ENCODE measurements around the gene FBXO30. TPM values are rescaled to one million over a fixed set of nuclear protein-coding genes. Genes with fewer than 3 reads are reported as not detected.

The FBXO30 gene
- total RNA-seq, 1 donor from 2014 or later = 34.6 TPM

DNA sequence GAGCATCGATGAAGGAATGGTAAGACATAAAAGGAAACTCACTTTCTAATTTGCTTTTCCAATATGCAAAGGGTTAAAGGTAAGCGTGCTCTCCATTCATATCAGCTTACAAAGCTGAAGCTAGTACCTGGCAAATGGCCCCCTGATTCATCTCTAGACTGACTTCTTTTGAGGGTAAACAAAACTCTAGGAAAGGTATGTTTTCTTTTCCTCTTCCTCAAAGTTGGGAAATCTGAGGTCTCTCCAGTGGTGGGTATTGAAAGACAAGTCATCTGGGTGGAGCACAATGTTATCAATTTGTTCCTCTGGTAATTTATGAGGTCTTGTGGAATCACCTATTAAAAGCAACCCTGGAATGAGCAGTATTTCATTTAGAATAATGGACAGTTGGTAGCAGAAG is 7.9 kb upstream of the FBXO30 start:
- no peaks in the 10 kb centered on the region for H3F3A ChIP-seq (ENCODE audit: low read depth)
- no peak overlapping the region for H3K4me2 ChIP-seq
- peaks cover 3% of the 10 kb centered on the region for H3K27me3 Mint-ChIP-seq (ENCODE audit: insufficient read depth, low read depth)
- no peaks in the 10 kb centered on the region for H3K27me3 ChIP-seq
- no peaks in the 10 kb centered on the region for H4K20me1 ChIP-seq (ENCODE audit: low read depth)
- no peak overlapping the region for H2AFZ ChIP-seq (replicated peaks)
- H3K4me3 ChIP-seq = no peak overlapping the region
- peaks cover 11% of the 10 kb centered on the region for H3K36me3 Mint-ChIP-seq
- no peak for TF ChIP-seq EZH2phosphoT487 (IDR thresholded peaks at IDR 0.05)
- no peak for TF ChIP-seq EZH2 (IDR thresholded peaks at IDR 0.05)
- TF ChIP-seq CTCF (IDR thresholded peaks at IDR 0.05) = no peak
- H3K4me1 Mint-ChIP-seq = no peaks in the 10 kb centered on the region
- H3K4me3 Mint-ChIP-seq = no peak overlapping the region
- no peak overlapping the region for H3K27ac Mint-ChIP-seq
- no peak overlapping the region for H3K27ac ChIP-seq
- DNase-seq (ENCODE audit: low spot score) = no peak
- no peak overlapping the region for H3K9ac ChIP-seq
- H3K79me2 ChIP-seq (ENCODE audit: low read depth) = no peaks in the 10 kb centered on the region
- H3K36me3 ChIP-seq = no peaks in the 10 kb centered on the region
- H3K9me3 ChIP-seq (ENCODE audit: low read depth) = no peaks in the 10 kb centered on the region
- no peaks in the 10 kb centered on the region for H3K4me1 ChIP-seq
- H3K9me3 Mint-ChIP-seq = no peaks in the 10 kb centered on the region

DNA sequence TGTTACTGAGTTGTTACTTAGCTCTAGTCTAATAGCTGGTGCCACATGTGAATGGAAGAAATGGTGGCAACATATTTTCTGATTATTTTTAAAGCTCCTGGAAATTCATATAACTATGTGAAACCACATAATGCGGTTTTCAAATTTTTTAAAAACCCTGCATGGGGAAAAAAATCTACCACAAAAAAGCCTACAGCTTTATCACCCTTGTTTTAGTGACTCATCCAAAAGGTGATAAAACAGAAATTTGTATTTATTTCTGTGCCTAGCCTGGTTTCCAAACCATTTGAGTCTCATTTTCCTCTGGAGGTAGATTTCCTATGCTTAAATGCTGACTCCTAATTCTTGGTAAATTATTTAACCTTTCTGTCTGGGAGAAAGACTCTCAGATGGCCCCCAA is 5.4 kb upstream of the FBXO30 start:
- H3K27ac ChIP-seq = no peak overlapping the region
- H3K4me1 Mint-ChIP-seq = peaks cover 12% of the 10 kb centered on the region
- H2AFZ ChIP-seq (replicated peaks) = no peak overlapping the region
- no peaks in the 10 kb centered on the region for H3K9me3 ChIP-seq (ENCODE audit: low read depth)
- H4K20me1 ChIP-seq (ENCODE audit: low read depth) = no peaks in the 10 kb centered on the region
- peaks cover 11% of the 10 kb centered on the region for H3K36me3 Mint-ChIP-seq
- H3K4me2 ChIP-seq = no peak overlapping the region
- H3K4me3 Mint-ChIP-seq = no peak overlapping the region
- no peaks in the 10 kb centered on the region for H3K27me3 ChIP-seq
- peaks cover 11% of the 10 kb centered on the region for H3K79me2 ChIP-seq (ENCODE audit: low read depth)
- TF ChIP-seq EZH2phosphoT487 (IDR thresholded peaks at IDR 0.05) (no peak), CTCF (IDR thresholded peaks at IDR 0.05) (no peak), EZH2 (IDR thresholded peaks at IDR 0.05) (no peak)
- H3K27ac Mint-ChIP-seq = no peak overlapping the region
- no peak overlapping the region for H3K9ac ChIP-seq
- DNase-seq (ENCODE audit: low spot score) = no peak
- no peaks in the 10 kb centered on the region for H3K36me3 ChIP-seq
- H3F3A ChIP-seq (ENCODE audit: low read depth) = peaks cover 13% of the 10 kb centered on the region
- H3K9me3 Mint-ChIP-seq = peaks cover 2% of the 10 kb centered on the region
- H3K27me3 Mint-ChIP-seq (ENCODE audit: insufficient read depth, low read depth) = peaks cover 3% of the 10 kb centered on the region
- H3K4me3 ChIP-seq = no peak overlapping the region
- H3K4me1 ChIP-seq = peaks cover 10% of the 10 kb centered on the region

- Mint-ChIP-seq H3K4me1 (peaks cover 12% of the 10 kb centered on the region), H3K27ac (no peak overlapping the region)
- TF ChIP-seq CTCF (IDR thresholded peaks at IDR 0.05) = no peak
- TF ChIP-seq EZH2phosphoT487 (IDR thresholded peaks at IDR 0.05) = no peak
- no peak for TF ChIP-seq EZH2 (IDR thresholded peaks at IDR 0.05)
These were observed 4.2 kb upstream of the FBXO30 start for GRCh38 chr6:145818796-145819195.

More at GRCh38 chr6:145818796-145819195, 4.2 kb upstream of the FBXO30 start:
- H2AFZ ChIP-seq (replicated peaks) = no peak overlapping the region
- H3K36me3 ChIP-seq = no peaks in the 10 kb centered on the region
- H3K4me2 ChIP-seq = no peak overlapping the region
- no peak overlapping the region for H3K27ac ChIP-seq
- peaks cover 11% of the 10 kb centered on the region for H3K36me3 Mint-ChIP-seq
- peaks cover 16% of the 10 kb centered on the region for H3K79me2 ChIP-seq (ENCODE audit: low read depth)
- no peak overlapping the region for H3K4me3 Mint-ChIP-seq
- H3K9ac ChIP-seq = no peak overlapping the region
- peaks cover 2% of the 10 kb centered on the region for H3K9me3 Mint-ChIP-seq
- DNase-seq (ENCODE audit: low spot score) = no peak
- H3F3A ChIP-seq (ENCODE audit: low read depth) = peaks cover 23% of the 10 kb centered on the region
- H3K27me3 Mint-ChIP-seq (ENCODE audit: insufficient read depth, low read depth) = peaks cover 3% of the 10 kb centered on the region
- no peaks in the 10 kb centered on the region for H3K9me3 ChIP-seq (ENCODE audit: low read depth)
- no peaks in the 10 kb centered on the region for H4K20me1 ChIP-seq (ENCODE audit: low read depth)
- no peaks in the 10 kb centered on the region for H3K27me3 ChIP-seq
- peaks cover 10% of the 10 kb centered on the region for H3K4me1 ChIP-seq
- no peak overlapping the region for H3K4me3 ChIP-seq
